ENCODE results near the gene CAPN15. TPM values are rescaled to one million over a fixed set of nuclear protein-coding genes. Genes with fewer than 3 reads are reported as not detected.

Gene CAPN15
- total and polyA plus RNA-seq, 4 donors: 14.4 to 64.1 (median 38.9) TPM

DNA sequence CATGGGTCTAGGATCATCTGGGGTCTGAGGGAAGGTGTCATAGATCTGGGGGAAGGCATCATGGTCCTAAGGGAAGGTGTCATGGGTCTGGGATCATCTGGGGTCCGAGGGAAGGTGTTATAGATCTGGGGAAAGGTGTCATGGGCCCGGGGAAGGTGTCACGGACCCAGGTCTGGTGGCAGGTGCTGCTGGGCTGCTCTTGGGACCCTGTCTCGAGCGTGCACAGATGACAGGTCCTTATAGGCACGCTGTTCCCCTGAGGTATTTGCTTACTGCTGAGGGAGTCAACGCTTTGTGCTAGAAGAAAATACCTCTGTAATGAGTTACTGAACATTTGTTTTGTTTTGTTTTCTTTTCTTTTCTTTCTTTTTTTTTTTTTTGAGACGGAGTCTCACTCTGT lies 63.7 kb downstream of the CAPN15 start:
- Histone ChIP-seq H3K27ac (ENCODE audit: low read depth in 1 of 2, low read length in 1 of 2) (peak overlapping the region in 1 of 2 donors; percentile 92), H3K4me3 (peak overlapping the region; percentile 71), H3K4me1 (ENCODE audit: control insufficient read depth in 5 of 5, insufficient read depth in 5 of 5, low read length in 5 of 5) (peaks cover 0 to 49% (median 21%) of the 10 kb centered on the region in 5 donors), H3K36me3 (ENCODE audit: control insufficient read depth in 4 of 4, insufficient read depth in 4 of 4, low read length in 4 of 4) (peaks cover 0 to 4% (median 0%) of the 10 kb centered on the region in 4 donors), H3K9ac (ENCODE audit: insufficient read depth in 1 of 2, low read length in 2 of 2) (peak overlapping the region in 1 of 2 donors; percentile 71), H3K9me3 (ENCODE audit: control insufficient read depth in 4 of 4, insufficient read depth in 3 of 4, low read length in 3 of 4) (no peaks in the 10 kb centered on the region), H3K27me3 (ENCODE audit: control insufficient read depth in 3 of 3, insufficient read depth in 3 of 3, low read length in 2 of 3) (no peaks in the 10 kb centered on the region)
- ATAC-seq (ENCODE audit: insufficient read depth, low FRiP score): no peak
- DNase-seq: no peak
- TF ChIP-seq, protein P1, sequence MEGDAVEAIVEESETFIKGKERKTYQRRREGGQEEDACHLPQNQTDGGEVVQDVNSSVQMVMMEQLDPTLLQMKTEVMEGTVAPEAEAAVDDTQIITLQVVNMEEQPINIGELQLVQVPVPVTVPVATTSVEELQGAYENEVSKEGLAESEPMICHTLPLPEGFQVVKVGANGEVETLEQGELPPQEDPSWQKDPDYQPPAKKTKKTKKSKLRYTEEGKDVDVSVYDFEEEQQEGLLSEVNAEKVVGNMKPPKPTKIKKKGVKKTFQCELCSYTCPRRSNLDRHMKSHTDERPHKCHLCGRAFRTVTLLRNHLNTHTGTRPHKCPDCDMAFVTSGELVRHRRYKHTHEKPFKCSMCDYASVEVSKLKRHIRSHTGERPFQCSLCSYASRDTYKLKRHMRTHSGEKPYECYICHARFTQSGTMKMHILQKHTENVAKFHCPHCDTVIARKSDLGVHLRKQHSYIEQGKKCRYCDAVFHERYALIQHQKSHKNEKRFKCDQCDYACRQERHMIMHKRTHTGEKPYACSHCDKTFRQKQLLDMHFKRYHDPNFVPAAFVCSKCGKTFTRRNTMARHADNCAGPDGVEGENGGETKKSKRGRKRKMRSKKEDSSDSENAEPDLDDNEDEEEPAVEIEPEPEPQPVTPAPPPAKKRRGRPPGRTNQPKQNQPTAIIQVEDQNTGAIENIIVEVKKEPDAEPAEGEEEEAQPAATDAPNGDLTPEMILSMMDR (IDR thresholded peaks at IDR 0.05; ENCODE audit: control extremely low read depth, extremely low read depth): no peak
- WGBS, 2 donors: 64 to 83% methylated on average over 8 of the region's 8 CpGs

DNA sequence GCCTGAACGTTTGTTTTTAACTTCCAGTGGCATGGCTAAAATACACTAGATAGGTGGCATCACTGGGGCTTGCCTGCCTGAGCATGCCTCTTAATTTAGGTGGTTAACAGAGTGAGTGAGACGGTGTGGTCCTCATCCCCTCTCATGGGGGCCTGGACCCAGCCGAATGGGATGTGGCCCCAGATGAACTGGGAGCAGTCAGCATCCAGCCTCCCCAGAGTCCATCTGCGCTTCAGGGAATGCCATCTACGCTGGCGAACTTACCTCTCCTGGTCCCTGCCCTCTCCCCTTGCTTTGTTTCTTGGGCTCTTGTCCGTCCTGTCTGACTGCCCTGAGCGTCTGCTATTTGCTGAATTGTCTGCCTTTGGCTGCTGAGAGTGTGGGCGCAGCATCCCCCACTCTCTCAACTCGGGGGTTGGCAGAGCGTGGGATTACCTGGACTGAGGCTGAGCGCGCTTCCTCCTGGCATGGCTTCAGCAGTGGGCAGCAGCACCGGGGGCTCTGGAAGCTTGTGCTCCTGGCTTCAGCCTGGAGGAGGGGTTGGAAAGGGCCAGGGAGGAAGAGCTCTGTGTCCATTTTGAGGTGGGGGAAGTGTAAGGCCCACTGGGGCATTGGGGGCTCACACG lies 64.5 kb downstream of the CAPN15 start:
- ATAC-seq (ENCODE audit: insufficient read depth, low FRiP score) (no peak), DNase-seq (no peak)
- H3K4me3 ChIP-seq: no peak overlapping the region

DNA sequence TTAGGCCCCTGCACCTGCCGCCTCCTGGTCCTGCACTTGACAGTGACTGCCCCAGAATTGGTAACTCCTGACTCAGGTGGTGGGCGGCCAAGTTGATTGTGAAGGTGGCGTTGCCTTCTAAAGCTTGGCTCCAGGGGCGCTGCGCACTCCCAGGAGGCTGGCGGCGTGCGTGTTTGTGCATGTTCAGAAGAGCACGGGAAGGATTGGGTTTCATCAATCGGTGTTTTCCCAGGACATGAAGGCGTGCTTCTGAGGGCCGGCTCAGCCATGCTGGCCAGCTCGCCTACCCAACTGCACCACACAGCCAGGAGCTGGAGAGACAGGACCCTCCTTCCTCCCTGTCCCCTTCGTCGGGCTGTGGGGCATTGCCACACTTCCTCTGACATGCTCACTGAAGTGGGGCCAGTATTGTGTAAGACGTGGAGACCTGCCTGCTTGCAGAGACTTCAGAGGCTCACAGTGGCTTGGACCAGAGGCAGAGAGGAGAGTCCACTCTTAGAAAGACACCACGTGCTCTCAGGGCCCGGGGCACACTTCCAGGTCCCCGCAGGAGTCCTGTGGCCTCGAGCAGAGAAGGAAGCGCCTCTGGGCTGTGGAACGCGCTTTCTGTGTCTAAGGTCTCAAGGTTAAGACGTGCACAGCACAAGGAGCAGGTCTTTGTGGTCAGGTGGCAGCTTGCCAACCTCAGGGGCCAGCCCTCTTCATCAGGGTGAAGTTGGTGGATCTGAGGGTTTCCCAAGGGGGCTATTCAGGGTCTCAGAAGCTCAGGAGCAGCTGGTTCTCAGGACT lies 65.2 kb downstream of the CAPN15 start:
- Histone ChIP-seq H3K4me1 (ENCODE audit: control insufficient read depth in 5 of 5, insufficient read depth in 5 of 5, low read length in 5 of 5) (peaks cover 0 to 38% (median 21%) of the 10 kb centered on the region in 5 donors), H3K27ac (ENCODE audit: low read depth in 1 of 2, low read length in 1 of 2) (peak overlapping the region in 1 of 2 donors; percentile 71), H3K9me3 (ENCODE audit: control insufficient read depth in 4 of 4, insufficient read depth in 3 of 4, low read length in 3 of 4) (no peaks in the 10 kb centered on the region), H3K4me3 (no peak overlapping the region), H3K9ac (ENCODE audit: insufficient read depth in 1 of 2, low read length in 2 of 2) (no peak overlapping the region), H3K27me3 (ENCODE audit: control insufficient read depth in 3 of 3, insufficient read depth in 3 of 3, low read length in 2 of 3) (no peaks in the 10 kb centered on the region), H3K36me3 (ENCODE audit: control insufficient read depth in 4 of 4, insufficient read depth in 4 of 4, low read length in 4 of 4) (peaks cover 0 to 5% (median 3%) of the 10 kb centered on the region in 4 donors)
- ATAC-seq (ENCODE audit: insufficient read depth, low FRiP score): no peak
- peak in 2 of 3 donors; percentile 29 to 46 for DNase-seq
- TF ChIP-seq, protein P1 (IDR thresholded peaks at IDR 0.05; ENCODE audit: control extremely low read depth, extremely low read depth): no peak
- 39 to 49% methylated on average over 24 of the region's 24 CpGs for WGBS, 2 donors

More for the DNA sequence above, 64.5 kb downstream of the CAPN15 start:
- peak overlapping the region in 1 of 2 donors; percentile 71 for H3K27ac ChIP-seq (ENCODE audit: low read depth in 1 of 2, low read length in 1 of 2)
- H3K36me3 ChIP-seq (ENCODE audit: control insufficient read depth in 4 of 4, insufficient read depth in 4 of 4, low read length in 4 of 4): peaks cover 0 to 5% (median 3%) of the 10 kb centered on the region in 4 donors
- TF ChIP-seq, protein P1 (IDR thresholded peaks at IDR 0.05; ENCODE audit: control extremely low read depth, extremely low read depth): no peak
- 71 to 73% methylated on average over 15 of the region's 15 CpGs for WGBS, 2 donors
- H3K9me3 ChIP-seq (ENCODE audit: control insufficient read depth in 4 of 4, insufficient read depth in 3 of 4, low read length in 3 of 4): no peaks in the 10 kb centered on the region
- H3K27me3 ChIP-seq (ENCODE audit: control insufficient read depth in 3 of 3, insufficient read depth in 3 of 3, low read length in 2 of 3): no peaks in the 10 kb centered on the region
- H3K9ac ChIP-seq (ENCODE audit: insufficient read depth in 1 of 2, low read length in 2 of 2): no peak overlapping the region
- peaks cover 0 to 43% (median 21%) of the 10 kb centered on the region in 5 donors for H3K4me1 ChIP-seq (ENCODE audit: control insufficient read depth in 5 of 5, insufficient read depth in 5 of 5, low read length in 5 of 5)

All from lung (tissue), 12 donors.